Stimulated activated CD4-positive, alpha-beta T cell treated with anti-CD3 and anti-CD28 coated beads, Interleukin-1b, Interleukin-23, amount 100 ng/mL, for 1 hour (primary cell): ENCODE results near the gene LIX1L.
A peak's percentile ranks its signal among the peaks of the same experiment; 100 is the strongest.

Source experiments
- DNase-seq, 2 donors: peaks; one replicate each; pipeline ENCODE4 v3.0.0-alpha.2; 2020; ENCODE audit warnings: low read depth in 2 of 2

LIX1L gene

DNA sequence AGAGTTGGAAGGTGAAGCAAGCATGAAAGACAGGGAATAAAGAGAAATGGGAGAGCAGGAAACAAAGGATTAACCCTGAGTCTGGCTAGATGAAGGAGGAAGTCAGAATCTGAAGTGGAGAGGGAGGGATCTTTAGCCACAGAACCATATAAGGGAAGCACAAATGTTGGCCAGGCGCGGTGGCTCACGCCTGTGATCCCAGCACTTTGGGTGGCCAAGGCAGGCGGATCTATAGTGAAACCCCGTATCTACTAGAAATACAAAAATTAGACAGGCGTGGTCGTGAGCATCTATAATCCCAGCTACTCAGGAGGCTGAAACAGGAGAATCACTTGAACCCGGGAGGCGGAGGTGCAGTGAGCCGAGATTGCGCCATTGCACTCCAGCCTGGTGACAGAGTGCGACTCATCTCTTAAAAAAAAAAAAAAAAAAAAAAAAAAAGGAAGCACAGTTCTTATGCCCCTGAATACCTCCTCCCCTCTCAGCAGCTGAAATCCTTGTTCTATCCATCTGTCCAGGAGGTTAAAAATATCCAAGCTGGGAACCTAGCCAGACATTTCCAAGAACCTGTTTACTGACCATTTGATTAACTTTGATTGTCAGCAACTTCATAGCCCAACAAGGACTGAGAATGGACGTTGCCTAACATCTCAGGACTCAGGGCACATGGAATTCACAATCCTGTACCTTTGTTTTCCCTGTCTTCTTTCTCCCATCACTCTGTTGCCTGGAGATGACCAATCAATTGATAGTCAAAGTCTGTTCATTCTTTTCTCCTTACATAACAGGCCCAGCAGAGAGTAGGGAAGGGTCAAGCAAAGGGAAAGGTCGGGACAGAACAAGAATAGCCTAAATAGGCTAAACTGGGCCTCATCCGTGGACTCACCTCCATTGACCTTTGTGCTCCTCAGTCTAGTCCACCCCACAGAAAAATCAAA is 28.0 kb upstream of the LIX1L start:
- DNase-seq: no peak

GRCh38 chr1:145985129-145985501 is 27.3 kb upstream of the LIX1L start:
- DNase-seq: no peak

DNA sequence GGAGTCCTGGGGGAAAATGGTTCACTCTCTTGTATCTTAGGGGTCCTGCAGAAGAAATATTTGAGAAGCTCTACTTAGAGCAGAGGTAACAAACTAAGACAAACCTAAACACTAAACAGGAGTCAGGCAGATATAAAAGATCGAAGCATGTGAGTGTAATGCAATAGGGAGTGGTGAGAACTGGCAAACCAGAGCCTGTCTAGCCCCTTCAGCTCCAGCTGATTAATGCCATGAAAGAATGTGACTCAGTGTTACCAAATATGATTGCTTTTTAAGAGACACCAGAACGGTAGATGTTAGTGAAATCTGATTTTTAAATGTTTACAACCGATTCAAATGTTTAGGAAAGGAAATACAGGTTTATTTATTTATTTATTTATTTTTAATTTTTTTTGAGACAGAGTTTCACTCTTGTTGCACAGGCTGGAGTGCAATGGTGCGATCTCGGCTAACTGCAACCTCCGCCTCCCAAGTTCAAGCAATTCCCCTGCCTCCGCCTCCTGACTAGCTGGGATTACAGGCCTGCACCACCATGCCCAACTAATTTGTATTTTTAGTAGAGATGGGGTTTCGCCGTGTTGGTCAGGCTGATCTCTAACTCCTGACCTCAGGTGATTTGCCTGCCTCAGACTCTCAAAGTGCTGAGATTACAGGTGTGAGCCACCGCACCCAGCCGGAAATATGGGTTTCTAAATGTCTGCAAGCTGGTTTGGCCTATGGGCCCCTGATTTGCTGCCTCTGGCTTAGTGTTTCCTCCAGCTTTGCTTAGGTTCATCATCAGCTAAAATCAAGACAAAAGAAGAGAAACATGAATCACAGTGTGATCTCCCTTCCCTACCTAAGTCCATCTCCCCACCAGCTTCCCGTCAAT is 26.4 kb upstream of the LIX1L start:
- DNase-seq: no peak

DNA sequence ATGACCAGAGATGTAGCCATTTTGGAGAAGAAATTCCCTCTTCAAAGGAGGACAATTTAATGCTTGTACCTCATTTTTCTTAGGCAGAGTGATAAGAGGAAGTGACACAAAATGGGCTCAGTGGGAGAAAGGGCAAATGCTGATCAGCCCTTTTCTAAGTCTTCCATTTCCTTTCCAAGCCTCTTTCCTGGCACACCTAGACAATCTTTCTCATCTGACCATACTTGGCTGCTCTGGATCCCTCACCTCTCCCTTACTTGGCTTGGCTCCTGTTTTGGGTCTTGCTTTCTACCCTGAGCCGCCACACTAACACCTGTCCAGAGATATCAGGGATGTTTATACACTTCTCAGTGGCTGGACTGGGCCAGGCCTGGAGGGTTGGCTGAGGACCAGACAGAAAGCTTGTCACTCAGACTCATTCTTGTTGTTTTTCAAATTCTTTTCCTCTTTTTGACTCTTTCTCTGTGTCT is 25.4 kb upstream of the LIX1L start:
- no peak for DNase-seq

GRCh38 chr1:145982010-145982723 is 24.4 kb upstream of the LIX1L start:
- no peak for DNase-seq

DNA sequence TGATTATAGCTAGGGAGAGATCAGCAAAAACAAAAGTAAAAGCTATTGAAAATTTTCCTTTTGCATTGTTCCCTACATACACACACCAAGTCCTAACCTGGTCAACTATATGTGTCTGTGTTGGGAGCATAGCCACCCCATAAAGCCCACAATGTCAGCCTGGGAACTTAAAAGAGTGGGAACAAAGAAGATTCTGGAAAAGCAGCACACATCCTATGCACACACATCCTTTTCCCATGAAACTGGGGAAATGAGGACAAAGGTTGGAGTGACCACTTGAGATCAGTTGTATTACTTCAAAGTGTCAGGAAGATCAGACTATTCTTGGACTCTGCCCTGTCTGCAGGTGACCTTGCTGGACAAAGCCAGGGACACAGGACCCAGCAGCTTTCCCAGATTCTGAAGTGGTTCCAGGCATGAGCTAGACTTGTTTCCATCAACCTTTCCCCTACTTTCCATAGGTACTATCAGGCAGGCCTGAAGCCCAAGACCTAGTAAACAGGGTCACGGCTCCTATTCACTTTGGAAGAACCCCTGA is 22.7 kb upstream of the LIX1L start:
- no peak for DNase-seq

- no peak for DNase-seq
Measured at GRCh38 chr1:145979746-145980456, 22.1 kb upstream of the LIX1L start.

DNA sequence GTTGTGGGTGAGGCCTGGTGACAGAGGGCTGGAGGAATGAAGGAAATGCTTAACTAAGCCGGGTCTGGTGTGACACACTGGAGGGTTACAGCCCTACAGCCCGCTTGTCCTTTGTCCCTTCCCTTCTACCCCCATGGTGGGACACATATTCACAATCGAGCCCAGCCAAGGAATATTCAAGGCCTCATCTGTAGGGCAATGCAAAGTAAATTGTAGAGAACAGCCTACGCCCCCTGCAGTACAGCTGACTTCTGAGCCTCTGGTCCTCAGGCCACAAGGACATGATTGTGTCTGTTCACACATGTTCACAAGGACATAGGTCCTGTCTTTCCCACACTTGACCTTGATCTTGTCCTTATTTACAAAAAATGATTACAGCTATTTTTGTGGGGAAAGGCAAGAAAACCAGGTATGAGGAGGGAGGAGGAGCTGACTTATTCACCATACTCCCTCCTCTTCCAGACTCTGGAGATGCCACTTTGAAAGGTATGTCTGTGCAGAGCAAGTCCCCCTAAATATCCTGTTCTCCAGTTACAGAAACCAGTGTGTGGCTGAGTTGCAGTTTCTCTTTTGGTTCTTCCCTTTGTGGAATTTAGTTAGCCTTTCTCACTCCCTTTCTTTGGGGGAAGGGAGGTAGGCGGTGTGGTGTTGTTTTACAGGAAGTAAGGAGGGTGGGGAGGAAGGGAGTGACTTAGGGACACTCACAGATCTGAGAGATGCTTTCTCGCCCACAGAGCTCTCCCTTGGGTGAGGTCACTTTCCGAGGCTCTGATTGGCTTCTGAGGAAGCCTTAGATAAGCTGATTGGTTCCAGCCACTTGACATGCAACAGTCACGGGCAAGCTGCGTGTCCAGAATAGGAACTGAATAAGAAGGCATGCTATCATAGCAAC is 21.3 kb upstream of the LIX1L start:
- peak in 1 of 2 donors; percentile 38 for DNase-seq

GRCh38 chr1:145978471-145978853 is 20.6 kb upstream of the LIX1L start:
- DNase-seq: no peak

DNA sequence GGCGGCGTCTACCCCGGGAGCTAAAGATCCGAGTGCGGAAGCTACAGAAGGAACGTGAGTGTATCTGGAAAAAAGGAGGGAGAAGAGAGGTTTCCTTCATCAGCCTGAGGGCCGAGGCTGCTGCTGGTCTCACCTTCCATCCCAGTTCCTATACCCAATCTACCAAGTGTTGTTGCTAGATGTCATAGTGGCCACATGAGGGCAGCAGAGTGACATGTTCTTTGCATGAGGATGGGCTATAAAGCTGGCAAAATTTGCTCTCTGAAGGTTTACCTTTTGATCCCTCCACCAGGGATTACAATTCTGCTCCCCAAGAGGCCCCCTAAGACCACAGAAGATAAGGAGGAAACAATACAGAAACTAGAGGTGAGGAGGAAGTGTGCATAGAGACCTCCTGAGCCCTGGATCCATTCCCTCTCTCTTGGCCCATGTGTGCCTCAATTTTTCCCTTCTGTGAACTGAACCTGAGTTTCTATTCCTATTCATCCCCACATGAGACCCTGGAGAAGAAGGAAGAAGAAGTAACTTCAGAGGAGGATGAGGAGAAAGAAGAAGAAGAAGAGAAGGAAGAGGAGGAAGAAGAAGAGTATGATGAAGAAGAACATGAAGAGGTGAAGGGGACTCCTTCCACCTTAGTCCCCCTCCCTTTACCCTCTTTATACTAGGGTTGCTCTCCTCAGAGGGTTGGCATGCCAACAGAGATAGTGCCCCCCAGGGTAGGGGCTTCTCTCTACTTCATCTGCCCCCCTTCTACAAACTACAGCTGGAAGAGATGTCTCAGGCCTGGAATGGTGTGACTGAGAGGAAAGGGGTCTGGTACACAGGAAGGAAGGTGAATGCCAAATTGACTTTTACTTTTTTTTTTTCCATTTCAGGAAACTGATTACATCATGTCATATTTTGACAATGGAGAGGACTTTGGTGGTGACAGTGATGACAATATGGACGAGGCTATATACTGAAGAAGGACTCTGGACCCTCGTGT is 20.0 kb upstream of the LIX1L start:
- peak in 1 of 2 donors; percentile 52 for DNase-seq

DNA sequence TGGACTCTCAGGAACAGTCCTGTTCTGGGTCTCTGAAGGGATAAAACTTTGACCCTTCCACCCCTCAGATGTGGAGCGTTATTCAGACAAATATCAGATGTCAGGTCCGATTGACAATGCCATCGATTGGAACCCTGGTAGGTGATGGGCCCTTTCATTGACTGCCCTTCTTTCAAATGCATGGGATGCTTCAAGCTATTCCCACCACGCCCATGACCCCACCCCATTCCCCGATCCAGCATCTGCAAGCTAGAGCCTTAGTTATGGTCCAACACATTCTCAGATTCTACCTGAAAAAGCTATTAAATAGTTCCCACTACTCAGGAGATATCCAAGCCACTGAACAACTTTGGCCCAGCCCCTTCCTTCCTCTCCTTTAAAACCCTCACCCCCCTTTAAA is 19.2 kb upstream of the LIX1L start:
- no peak for DNase-seq

- no peak for DNase-seq
Measured at GRCh38 chr1:145975216-145975615, 17.4 kb upstream of the LIX1L start.

DNA sequence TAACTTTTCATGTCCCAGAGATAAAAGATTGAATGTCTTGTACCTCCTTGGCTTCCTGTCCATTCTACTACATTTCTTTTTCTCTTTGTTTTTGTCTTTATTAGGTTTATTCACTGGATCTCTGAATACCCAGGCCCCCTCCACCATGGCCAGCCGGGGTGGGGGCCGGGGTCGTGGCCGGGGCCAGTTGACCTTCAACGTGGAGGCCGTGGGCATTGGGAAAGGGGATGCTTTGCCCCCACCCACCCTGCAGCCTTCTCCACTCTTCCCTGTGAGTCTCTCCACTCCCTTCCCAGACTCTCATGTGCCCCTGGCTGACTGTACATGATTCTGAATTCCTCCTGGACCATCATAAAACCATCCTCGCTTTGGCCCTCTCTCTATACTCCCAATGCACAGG is 16.9 kb upstream of the LIX1L start:
- no peak for DNase-seq

DNA sequence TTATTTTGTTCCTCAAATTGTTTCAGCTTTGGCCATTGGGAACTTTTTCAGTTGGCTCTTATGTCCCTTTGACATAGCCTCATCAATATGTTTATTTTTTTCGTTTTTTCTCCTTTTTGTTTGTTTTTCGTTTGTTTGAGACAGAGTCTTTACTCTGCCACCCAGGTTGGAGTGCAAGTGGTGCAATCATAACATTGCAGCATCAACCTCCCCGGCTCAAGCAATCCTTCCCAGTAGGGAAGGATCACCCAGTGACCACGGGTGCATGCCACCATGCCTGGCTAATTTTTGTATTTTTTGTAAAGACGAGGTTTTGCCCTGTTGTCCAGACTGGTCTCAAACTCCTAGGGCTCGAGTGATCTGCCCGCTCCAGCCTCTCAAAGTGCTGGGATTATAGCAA is 14.8 kb upstream of the LIX1L start:
- no peak for DNase-seq

- DNase-seq: no peak
Measured at GRCh38 chr1:145967288-145967687, 9.5 kb upstream of the LIX1L start.

DNA sequence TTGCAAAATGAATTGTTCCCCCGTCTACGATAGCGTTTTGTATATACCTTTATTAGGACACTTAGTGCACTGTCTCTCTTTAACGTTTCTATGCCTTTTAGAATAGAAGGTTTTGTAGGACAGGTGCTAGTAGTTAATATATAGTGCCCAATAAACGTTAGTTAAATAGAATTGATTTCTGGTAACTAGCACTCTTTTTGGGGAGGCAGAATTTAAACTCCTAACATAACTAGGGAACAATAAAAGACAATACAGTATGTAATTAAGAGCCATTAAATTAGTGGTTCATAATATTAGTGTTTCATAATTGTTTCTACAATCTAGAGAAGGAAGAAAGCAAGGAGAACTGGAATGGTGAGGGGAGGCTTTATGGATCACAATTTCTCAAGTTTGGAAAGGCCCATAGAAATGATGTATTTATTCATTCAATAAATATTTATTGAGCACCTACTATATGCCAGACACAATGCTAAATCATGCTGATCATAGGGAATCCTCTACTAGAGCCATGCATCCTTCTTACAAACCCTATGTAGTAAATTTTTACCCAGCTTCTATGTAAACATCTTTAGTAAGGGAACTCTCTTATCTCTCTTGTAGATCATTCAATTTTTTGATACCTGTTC is 7.4 kb upstream of the LIX1L start:
- no peak for DNase-seq

DNA sequence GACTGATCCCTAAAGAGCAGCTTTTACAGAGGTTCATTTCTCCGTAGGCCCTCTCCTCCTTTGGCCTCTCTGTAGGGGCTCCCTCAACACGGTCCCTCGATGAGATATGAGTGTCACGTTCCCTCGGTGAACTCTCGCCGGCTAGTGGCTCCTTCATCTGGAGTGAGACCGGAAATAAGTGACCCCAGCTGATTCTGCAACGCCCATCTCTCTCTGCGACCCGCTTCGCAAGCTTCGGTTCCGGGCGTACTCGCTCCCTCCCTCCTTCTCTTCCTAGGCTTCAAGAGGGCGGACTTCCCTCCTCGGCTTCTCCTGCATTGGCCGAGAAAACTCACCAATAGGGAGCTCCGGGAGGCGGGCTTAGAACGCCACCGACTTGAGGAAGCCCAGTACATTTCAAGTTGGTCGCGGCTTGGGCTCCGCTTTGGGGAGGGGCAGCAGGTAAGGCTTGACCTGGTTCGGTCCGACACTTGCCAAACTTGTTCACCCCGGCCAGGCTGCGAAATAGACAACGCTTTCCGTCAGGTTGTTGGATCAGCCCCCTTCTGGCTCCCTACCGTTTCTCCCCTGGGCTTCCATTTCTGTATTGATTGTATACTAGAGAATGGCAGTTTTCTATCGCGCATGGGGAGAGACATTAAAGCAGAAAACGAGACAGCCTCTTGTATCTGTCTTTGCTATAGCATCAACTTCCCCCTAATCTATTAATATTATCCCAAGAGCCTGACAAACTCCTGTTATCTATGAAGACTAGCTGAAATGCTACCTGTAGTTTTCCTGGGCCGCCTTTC is 6.7 kb upstream of the LIX1L start, which contains the start of the genes ANKRD34A and POLR3GL:
ANKRD34A (minus strand) TSS at position 248 of the 791 bp plus-strand sequence. CDS start 2,816 bp downstream, outside the sequence.
POLR3GL (plus strand) TSS at position 363 of the 791 bp plus-strand sequence. CDS start 10,176 bp downstream, outside the sequence.
- DNase-seq: peak; percentile 75 to 76
